GM23338 (cell line): Measurements from ENCODE around the gene MAPK11. TPM values are rescaled to one million over a fixed set of nuclear protein-coding genes. Genes with fewer than 3 reads are reported as not detected.

Experiments used
- ATAC-seq: fragments of 200-7000 bp; cut with Tn5 transposase; 3 replicates; pipeline ENCODE4 v1.9.1; 2020
- DNase-seq: peaks from one replicate; pipeline ENCODE4 v3.0.0-alpha.2; 2015; ENCODE audit warnings: low spot score
- H2AFZ ChIP-seq: fragments of 200-600 bp; sonication (generic); 2 replicates; pipeline ENCODE4 v1.8.0; 2016; ENCODE audit warnings: antibody characterized with exemption, mild to moderate bottlenecking, moderate library complexity
- H3F3A ChIP-seq: fragments of 200-600 bp; sonication (generic); replicated peaks from 2 replicates; pipeline ENCODE4 v1.8.0; 2017; ENCODE audit warnings: antibody characterized with exemption, mixed run types, low read depth
- H3K27ac ChIP-seq: fragments of 200-600 bp; sonication (generic); 2 replicates; pipeline ENCODE4 v1.6.1; 2016; ENCODE audit warnings: low read depth
- H3K27me3 ChIP-seq: fragments of 200-600 bp; sonication (generic); 2 replicates; pipeline ENCODE4 v1.8.0; 2016; ENCODE audit warnings: mild to moderate bottlenecking, mixed run types, moderate library complexity; ENCODE audit not compliant: insufficient read depth
- H3K36me3 ChIP-seq: fragments of 200-600 bp; sonication (generic); 2 replicates; pipeline ENCODE4 v1.8.0; 2016; ENCODE audit warnings: mild to moderate bottlenecking; ENCODE audit not compliant: insufficient read depth
- H3K4me1 ChIP-seq: fragments of 200-600 bp; sonication (generic); 2 replicates; pipeline ENCODE4 v1.8.0; 2016; ENCODE audit warnings: mild to moderate bottlenecking, moderate library complexity; ENCODE audit not compliant: insufficient read depth
- H3K4me2 ChIP-seq: fragments of 200-600 bp; sonication (generic); 2 replicates; pipeline ENCODE4 v1.7.1; 2017; ENCODE audit warnings: mixed run types
- H3K4me3 ChIP-seq: fragments of 200-600 bp; sonication (generic); 2 replicates; pipeline ENCODE4 v1.6.1; 2016; ENCODE audit warnings: mixed run types
- H3K79me2 ChIP-seq: fragments of 200-600 bp; sonication (generic); replicated peaks from 2 replicates; pipeline ENCODE4 v1.8.0; 2017; ENCODE audit warnings: mild to moderate bottlenecking; ENCODE audit not compliant: insufficient read depth
- H3K9me2 ChIP-seq: fragments of 200-600 bp; sonication (generic); 2 replicates; pipeline ENCODE4 v1.8.0; 2017; ENCODE audit not compliant: insufficient read depth
- H4K20me1 ChIP-seq: fragments of 200-600 bp; sonication (generic); replicated peaks from 2 replicates; pipeline ENCODE4 v1.8.0; 2017; ENCODE audit warnings: mild to moderate bottlenecking; ENCODE audit not compliant: insufficient read depth
- H3K27ac Mint-ChIP-seq: 2 replicates; pipeline ENCODE4 v1.8.0; 2020; ENCODE audit warnings: inconsistent platforms, mild to moderate bottlenecking, moderate library complexity, mixed read lengths
- H3K27me3 Mint-ChIP-seq: 3 replicates; pipeline ENCODE4 v1.8.0; 2022; ENCODE audit warnings: low read depth, mild to moderate bottlenecking, moderate library complexity, mixed read lengths, inconsistent platforms; ENCODE audit not compliant: insufficient read depth, poor library complexity
- H3K36me3 Mint-ChIP-seq: 3 replicates; pipeline ENCODE4 v1.8.0; 2021; ENCODE audit warnings: low read depth, mild to moderate bottlenecking, inconsistent platforms, moderate library complexity, mixed read lengths
- H3K4me1 Mint-ChIP-seq: 3 replicates; pipeline ENCODE4 v1.8.0; 2020; ENCODE audit warnings: mild to moderate bottlenecking, inconsistent platforms, mixed read lengths
- H3K4me3 Mint-ChIP-seq: 3 replicates; pipeline ENCODE4 v1.8.0; 2021; ENCODE audit warnings: moderate library complexity, mild to moderate bottlenecking, inconsistent platforms, mixed read lengths
- H3K9me3 Mint-ChIP-seq: 3 replicates; pipeline ENCODE4 v1.8.0; 2020; ENCODE audit warnings: moderate library complexity, mild to moderate bottlenecking, inconsistent platforms, mixed read lengths
- CREB1 ChIP-seq: fragments of 250-450 bp; sonication (Bioruptor Pico); IDR thresholded peaks from 2 replicates; pipeline ENCODE4 v1.5.0; 2020; ENCODE audit warnings: low read depth, mild to moderate bottlenecking, moderate library complexity
- CTCF ChIP-seq, 2 experiments: fragments of 200-600 bp in 1 of 2; sonication (generic) in 1 of 2; conservative IDR thresholded peaks; 2 replicates each; pipeline versions ENCODE4 v1.5.1 to v1.6.1; 2016 to 2017; ENCODE audit warnings: antibody characterized with exemption in 2 of 2, low read depth in 2 of 2, mild to moderate bottlenecking in 2 of 2, moderate library complexity in 1 of 2
- ETS1 ChIP-seq: IDR thresholded peaks from 2 replicates; pipeline ENCODE4 v1.6.1; 2016; ENCODE audit warnings: antibody characterized with exemption
- EZH2 ChIP-seq: fragments of 200-600 bp; sonication (generic); IDR thresholded peaks from one replicate; pipeline ENCODE4 v1.8.0; 2017; ENCODE audit warnings: antibody characterized with exemption, mild to moderate bottlenecking, low read depth; ENCODE audit not compliant: unreplicated experiment
- EZH2phosphoT487 ChIP-seq: fragments of 200-600 bp; sonication (generic); IDR thresholded peaks from one replicate; pipeline ENCODE4 v1.8.1; 2018; ENCODE audit warnings: antibody characterized with exemption; ENCODE audit not compliant: unreplicated experiment
- JUNB ChIP-seq: IDR thresholded peaks from one replicate; pipeline ENCODE4 v1.6.1; 2016; ENCODE audit warnings: antibody characterized with exemption; ENCODE audit not compliant: unreplicated experiment
- NANOG ChIP-seq: IDR thresholded peaks from 2 replicates; pipeline ENCODE4 v1.6.1; 2016; ENCODE audit warnings: antibody characterized with exemption, borderline replicate concordance
- POLR2AphosphoS5 ChIP-seq: IDR thresholded peaks from 2 replicates; pipeline ENCODE4 v1.6.1; 2016; ENCODE audit warnings: antibody characterized with exemption, low read depth
- STAT1 ChIP-seq: IDR thresholded peaks from one replicate; pipeline ENCODE4 v1.6.1; 2016; ENCODE audit warnings: antibody characterized with exemption; ENCODE audit not compliant: unreplicated experiment
- ZNF114 ChIP-seq: fragments of 250-450 bp; sonication (Bioruptor Pico); IDR thresholded peaks from 2 replicates; pipeline ENCODE4 v1.5.0; 2020; ENCODE audit warnings: mild to moderate bottlenecking, moderate library complexity
- ZNF331 ChIP-seq: fragments of 250-450 bp; sonication (Bioruptor Pico); IDR thresholded peaks from 2 replicates; pipeline ENCODE4 v1.5.0; 2020; ENCODE audit warnings: low read depth, mild to moderate bottlenecking, moderate library complexity
- ZNF462 ChIP-seq: fragments of 250-450 bp; sonication (Bioruptor Pico); IDR thresholded peaks from 2 replicates; pipeline ENCODE4 v1.5.0; 2020; ENCODE audit warnings: mild to moderate bottlenecking, moderate library complexity
- polyA plus RNA-seq: library from polyadenylated mRNA; unstranded; fragments of >200 nt; fragmentation: Nextera tagmentation; extraction: Ambion mirVana; gene quantifications from 2 replicates; pipeline ENCODE4 v1.2.1, GENCODE V29; 2016
- total RNA-seq: library from RNA; depleted of rRNA; stranded (reverse); fragments of >200 nt; shearing (Covaris generic); gene quantifications from 2 replicates; pipeline ENCODE4 v1.2.3, GENCODE V29; 2014
- TF ChIP-seq, protein P1 (sequence below): IDR thresholded peaks from one replicate; pipeline ENCODE4 v1.6.1; 2018; ENCODE audit warnings: antibody characterized with exemption; ENCODE audit not compliant: unreplicated experiment

Gene MAPK11
- total and polyA plus RNA-seq, 2 experiments from 2014 or later: 0.34 to 1.9 TPM

DNA sequence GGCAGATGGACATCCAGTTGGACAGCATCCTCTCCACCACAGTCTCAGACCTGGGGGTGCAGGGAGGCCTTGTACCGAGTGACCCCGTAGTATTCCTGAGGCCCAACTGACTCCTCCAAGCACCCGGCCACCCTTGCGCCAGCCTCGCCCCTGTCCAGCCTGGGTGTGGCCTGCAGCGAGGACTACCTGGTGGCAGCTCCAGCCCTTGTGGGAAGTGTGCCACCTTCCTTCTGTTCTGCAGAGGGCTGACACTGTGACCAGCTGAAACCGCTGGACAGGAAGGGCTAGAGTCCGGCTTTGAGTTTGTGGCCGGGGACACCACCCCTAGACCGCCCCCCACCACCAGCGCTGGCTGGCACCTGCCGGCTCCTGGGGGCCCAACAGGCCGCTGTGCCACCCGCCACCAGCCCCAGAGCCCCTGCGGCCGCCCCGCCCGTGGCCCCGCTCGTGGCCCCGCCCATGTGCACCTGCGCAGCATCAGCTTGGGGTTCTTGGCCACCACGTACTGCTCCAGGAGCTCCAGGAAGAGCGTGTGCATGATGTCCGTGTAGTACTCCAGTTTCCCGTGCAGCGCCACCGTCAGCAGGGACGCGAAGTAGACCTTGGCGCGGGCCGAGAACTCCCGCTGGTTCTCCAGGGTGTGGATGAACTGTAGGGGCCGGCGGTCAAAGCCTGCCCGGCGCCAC is 10.0 kb upstream of the MAPK11 start:
- Histone ChIP-seq H3K4me2 (no peak overlapping the region), H2AFZ (no peak overlapping the region), H3K9me2 (no peaks in the 10 kb centered on the region), H4K20me1 (no peaks in the 10 kb centered on the region), H3K27me3 (no peaks in the 10 kb centered on the region), H3K27ac (no peak overlapping the region), H3F3A (no peaks in the 10 kb centered on the region), H3K4me1 (no peaks in the 10 kb centered on the region), H3K79me2 (no peaks in the 10 kb centered on the region), H3K36me3 (0 out of 2 replicates have a peak, but pooled peaks cover 8% of the 10 kb centered on the region), H3K4me3 (no peak overlapping the region)
- H3K36me3 Mint-ChIP-seq: peaks cover 64% of the 10 kb centered on the region
- peaks cover 9% of the 10 kb centered on the region for H3K27me3 Mint-ChIP-seq
- TF ChIP-seq ZNF462 (CRISPR knock-in tag) (no peak), CTCF (conservative IDR thresholded peaks at IDR 0.05; ENCODE audit: low read depth in 2 of 2) (no peak), EZH2phosphoT487 (no peak), EZH2 (no peak), ZNF331 (CRISPR knock-in tag) (no peak), ETS1 (no peak), ZNF114 (CRISPR knock-in tag) (no peak), NANOG (no peak), POLR2AphosphoS5 (no peak), JUNB (no peak), CREB1 (CRISPR knock-in tag) (no peak), STAT1 (no peak)
- TF ChIP-seq, protein P1, sequence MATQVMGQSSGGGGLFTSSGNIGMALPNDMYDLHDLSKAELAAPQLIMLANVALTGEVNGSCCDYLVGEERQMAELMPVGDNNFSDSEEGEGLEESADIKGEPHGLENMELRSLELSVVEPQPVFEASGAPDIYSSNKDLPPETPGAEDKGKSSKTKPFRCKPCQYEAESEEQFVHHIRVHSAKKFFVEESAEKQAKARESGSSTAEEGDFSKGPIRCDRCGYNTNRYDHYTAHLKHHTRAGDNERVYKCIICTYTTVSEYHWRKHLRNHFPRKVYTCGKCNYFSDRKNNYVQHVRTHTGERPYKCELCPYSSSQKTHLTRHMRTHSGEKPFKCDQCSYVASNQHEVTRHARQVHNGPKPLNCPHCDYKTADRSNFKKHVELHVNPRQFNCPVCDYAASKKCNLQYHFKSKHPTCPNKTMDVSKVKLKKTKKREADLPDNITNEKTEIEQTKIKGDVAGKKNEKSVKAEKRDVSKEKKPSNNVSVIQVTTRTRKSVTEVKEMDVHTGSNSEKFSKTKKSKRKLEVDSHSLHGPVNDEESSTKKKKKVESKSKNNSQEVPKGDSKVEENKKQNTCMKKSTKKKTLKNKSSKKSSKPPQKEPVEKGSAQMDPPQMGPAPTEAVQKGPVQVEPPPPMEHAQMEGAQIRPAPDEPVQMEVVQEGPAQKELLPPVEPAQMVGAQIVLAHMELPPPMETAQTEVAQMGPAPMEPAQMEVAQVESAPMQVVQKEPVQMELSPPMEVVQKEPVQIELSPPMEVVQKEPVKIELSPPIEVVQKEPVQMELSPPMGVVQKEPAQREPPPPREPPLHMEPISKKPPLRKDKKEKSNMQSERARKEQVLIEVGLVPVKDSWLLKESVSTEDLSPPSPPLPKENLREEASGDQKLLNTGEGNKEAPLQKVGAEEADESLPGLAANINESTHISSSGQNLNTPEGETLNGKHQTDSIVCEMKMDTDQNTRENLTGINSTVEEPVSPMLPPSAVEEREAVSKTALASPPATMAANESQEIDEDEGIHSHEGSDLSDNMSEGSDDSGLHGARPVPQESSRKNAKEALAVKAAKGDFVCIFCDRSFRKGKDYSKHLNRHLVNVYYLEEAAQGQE: no peak
- no peak overlapping the region for H3K27ac Mint-ChIP-seq
- peaks cover 18% of the 10 kb centered on the region for H3K9me3 Mint-ChIP-seq
- DNase-seq (no peak), ATAC-seq (no peak)
- no peaks in the 10 kb centered on the region for H3K4me1 Mint-ChIP-seq
- no peak overlapping the region for H3K4me3 Mint-ChIP-seq
